ENCODE data around the gene VPS35.

The VPS35 gene

DNA sequence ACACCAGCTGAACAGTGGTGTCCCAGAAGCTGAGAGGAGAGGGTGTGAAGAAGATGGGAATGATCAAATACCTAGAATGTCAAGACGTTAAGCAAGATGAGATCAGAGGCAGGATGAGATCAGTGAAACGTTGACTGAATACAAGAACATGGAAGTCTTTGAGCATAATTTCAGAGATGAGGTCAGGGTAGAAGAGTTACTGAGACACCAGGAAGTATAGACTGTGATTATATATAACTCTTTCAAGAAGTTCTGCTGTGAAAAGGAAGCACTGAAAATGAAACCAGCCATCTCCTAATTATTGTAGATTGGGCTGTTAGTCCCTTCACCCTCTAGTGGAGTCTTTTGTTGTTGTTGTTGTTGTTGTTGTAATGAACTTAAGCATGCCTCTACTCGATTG lies 76.9 kb downstream of the VPS35 start:
- no peak for DNase-seq

DNA sequence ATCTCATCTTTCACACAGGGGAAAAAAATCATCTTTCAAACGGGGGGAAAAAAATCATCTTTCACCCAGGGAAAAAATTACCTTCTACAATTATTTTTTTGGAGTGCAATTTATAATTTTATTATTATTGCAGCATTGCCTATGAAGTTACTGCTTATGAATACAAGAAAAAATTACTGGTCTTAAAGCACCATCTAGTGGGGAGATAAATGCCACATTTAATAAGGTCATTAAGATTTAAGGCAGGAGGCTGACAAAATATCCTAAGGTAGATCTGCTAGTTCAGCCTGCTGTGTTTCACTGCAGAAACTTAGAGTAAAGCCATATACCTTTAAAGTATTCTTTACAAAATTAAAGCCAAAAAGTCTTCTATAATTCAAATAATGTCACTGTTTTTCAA lies 81.4 kb downstream of the VPS35 start:
- DNase-seq: no peak

DNA sequence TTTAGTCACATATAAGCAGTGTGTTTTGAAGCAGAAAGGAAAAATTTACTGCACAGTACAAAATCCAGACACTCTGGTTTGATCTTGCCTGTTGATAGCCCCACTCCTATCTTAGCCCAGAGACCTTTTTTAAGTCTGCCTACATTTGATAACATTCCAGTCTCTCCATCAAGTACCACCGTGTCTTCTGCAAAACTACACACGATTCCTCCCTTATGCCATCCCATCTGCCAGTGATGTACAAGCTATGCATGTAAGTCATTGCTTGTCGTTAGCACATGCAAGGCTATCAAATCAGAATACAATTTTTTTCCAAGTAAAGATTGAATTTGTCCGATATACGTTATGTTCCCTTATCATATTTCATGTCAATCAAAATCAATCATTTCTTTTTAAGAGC lies 82.7 kb downstream of the VPS35 start:
- DNase-seq: no peak

Data from C1 segment of cervical spinal cord (tissue), 14 donors.